ENCODE results near the gene FSHB.

- TF ChIP-seq CTCF (IDR thresholded peaks at IDR 0.05; ENCODE audit: borderline replicate concordance, extremely low read depth, low read length, poor library complexity, severe bottlenecking), result no peak
- TF ChIP-seq EZH2 (IDR thresholded peaks at IDR 0.05; ENCODE audit: borderline replicate concordance, low read depth, low read length, severe bottlenecking), result no peak
Observed at GRCh38 chr11:30244265-30244664, 13.5 kb downstream of the FSHB start.
